ENCODE results near the gene SLC25A45. TPM values are rescaled to one million over a fixed set of nuclear protein-coding genes. Genes with fewer than 3 reads are reported as not detected.

Gene SLC25A45
- total RNA-seq, 1 donor from 2014 or later: 5.3 TPM

DNA sequence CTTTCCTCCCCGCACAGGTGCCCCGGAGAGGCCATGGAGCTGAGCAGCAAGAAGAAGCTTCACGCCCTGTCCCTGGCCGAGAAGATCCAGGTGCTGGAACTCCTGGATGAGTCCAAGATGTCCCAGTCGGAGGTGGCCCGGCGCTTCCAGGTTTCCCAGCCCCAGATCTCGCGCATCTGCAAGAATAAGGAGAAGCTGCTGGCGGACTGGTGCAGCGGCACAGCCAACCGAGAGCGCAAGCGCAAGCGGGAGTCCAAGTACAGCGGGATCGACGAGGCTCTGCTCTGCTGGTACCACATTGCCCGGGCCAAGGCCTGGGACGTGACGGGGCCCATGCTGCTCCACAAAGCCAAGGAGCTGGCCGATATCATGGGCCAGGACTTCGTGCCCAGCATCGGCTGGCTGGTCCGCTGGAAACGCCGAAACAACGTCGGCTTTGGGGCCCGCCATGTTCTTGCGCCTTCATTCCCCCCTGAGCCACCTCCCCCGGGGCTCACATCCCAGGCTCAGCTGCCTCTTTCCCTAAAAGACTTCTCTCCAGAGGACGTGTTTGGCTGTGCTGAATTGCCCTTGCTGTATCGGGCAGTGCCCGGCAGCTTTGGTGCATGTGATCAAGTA, 26.6 kb downstream of the SLC25A45 start:
- DNase-seq (ENCODE audit: low spot score, unreplicated experiment): no peak
- H3K27ac Mint-ChIP-seq: peak overlapping the region; percentile 26
- H3K27me3 Mint-ChIP-seq: no peaks in the 10 kb centered on the region
- H3K36me3 Mint-ChIP-seq (ENCODE audit: insufficient read depth): peaks cover 6% of the 10 kb centered on the region
- H3K4me1 Mint-ChIP-seq (ENCODE audit: low read depth): peaks cover 21% of the 10 kb centered on the region
- TF ChIP-seq, protein P1, sequence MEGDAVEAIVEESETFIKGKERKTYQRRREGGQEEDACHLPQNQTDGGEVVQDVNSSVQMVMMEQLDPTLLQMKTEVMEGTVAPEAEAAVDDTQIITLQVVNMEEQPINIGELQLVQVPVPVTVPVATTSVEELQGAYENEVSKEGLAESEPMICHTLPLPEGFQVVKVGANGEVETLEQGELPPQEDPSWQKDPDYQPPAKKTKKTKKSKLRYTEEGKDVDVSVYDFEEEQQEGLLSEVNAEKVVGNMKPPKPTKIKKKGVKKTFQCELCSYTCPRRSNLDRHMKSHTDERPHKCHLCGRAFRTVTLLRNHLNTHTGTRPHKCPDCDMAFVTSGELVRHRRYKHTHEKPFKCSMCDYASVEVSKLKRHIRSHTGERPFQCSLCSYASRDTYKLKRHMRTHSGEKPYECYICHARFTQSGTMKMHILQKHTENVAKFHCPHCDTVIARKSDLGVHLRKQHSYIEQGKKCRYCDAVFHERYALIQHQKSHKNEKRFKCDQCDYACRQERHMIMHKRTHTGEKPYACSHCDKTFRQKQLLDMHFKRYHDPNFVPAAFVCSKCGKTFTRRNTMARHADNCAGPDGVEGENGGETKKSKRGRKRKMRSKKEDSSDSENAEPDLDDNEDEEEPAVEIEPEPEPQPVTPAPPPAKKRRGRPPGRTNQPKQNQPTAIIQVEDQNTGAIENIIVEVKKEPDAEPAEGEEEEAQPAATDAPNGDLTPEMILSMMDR (IDR thresholded peaks at IDR 0.05; ENCODE audit: unreplicated experiment): no peak
- H3K9me3 Mint-ChIP-seq (ENCODE audit: low read depth): no peaks in the 10 kb centered on the region
- peak overlapping the region; percentile 87 for H3K4me3 Mint-ChIP-seq (ENCODE audit: low read depth)

DNA sequence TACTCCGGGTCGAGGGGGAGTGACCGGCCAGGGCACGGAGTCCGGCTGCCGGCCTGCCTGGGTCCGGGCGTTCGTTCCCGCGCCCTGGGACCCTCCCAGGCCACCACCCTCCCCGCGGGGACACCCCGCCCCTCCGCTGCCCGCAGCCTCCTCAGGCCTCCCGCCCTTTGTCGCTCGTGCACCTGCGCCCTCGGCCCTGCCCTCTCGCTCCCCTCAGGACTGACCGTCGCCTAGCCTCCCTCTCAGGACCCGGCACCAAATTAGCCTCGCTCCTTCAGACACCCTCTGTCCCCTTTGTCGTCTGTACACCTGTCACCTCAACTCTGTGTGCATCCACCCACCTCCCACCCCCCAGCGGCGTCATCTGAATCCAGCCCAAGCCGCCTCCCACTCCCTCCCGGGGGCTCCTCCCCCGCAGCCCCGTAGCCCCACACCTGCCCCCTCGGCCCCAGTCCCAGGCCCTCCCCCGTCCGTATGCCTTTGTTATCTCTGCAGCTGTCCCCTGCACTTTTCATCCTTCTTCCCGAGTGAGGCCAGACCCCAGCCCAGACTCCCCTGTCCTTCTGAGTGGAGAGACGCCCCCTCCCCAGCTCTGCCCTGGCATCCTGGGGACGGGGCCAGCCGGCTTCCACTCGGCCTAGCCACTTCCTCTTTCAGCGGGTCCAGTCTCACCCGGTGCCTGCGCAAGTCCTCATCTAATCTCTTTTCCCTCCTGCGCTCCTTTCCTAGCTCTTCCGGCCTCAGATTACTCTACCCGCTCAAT, 27.3 kb downstream of the SLC25A45 start:
- Mint-ChIP-seq H3K9me3 (ENCODE audit: low read depth) (no peaks in the 10 kb centered on the region), H3K36me3 (ENCODE audit: insufficient read depth) (peaks cover 6% of the 10 kb centered on the region), H3K27ac (peak overlapping the region; percentile 93), H3K4me1 (ENCODE audit: low read depth) (peaks cover 21% of the 10 kb centered on the region), H3K27me3 (no peaks in the 10 kb centered on the region), H3K4me3 (ENCODE audit: low read depth) (peak overlapping the region; percentile 87)
- no peak for DNase-seq (ENCODE audit: low spot score, unreplicated experiment)
- TF ChIP-seq, protein P1 (IDR thresholded peaks at IDR 0.05; ENCODE audit: unreplicated experiment): no peak

DNA sequence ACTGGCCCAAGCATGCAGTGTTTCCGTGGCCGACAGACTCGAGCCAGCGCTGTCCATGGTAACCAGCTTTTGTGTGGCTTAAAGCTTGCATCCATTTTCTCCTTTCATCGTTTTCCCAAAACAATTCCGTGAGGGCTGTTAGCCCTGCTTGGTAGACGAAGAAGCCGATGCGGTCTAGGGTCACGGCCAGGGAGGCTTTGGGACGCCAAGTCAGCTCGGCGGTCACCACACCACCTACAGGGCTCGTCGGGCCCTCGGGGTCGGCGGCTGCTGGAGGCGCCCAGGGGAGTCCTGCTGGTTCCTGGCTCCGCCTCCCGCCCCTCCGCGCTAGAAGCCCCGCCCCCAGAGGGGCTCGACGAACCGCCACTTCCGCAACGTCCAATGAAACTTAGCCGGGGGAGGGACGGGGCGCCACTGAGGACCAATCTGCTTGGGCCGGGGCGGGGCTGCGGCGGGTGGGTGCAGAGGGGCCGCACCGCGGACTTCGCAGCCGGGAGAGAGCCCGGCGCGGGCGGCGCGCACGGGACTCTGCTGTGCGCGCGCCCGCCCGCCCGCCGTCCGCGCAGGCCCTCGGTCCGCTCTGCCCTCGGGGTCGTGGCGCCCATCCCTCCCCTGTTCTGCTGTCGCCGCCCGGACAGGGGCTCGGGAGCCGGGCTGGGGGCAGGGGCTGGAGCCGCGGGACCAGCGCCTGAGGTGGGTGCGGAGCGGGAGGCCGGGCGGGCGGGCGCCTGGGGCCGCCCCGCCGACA, 28.0 kb downstream of the SLC25A45 start, which contains the start of gene TIGD3:
TSS of gene TIGD3 (plus strand) at position 487 of the 748 bp plus-strand sequence. CDS start 1,058 bp downstream, outside the sequence.
- peak within 1 kb of the TSS; percentile 93 for H3K27ac Mint-ChIP-seq
- no peaks in the 10 kb centered on the region for H3K27me3 Mint-ChIP-seq
- H3K4me3 Mint-ChIP-seq (ENCODE audit: low read depth): peak within 1 kb of the TSS; percentile 87
- peaks cover 17% of the 10 kb centered on the region for H3K4me1 Mint-ChIP-seq (ENCODE audit: low read depth)
- DNase-seq (ENCODE audit: low spot score, unreplicated experiment): peak; percentile 98
- peaks cover 6% of the 10 kb centered on the region for H3K36me3 Mint-ChIP-seq (ENCODE audit: insufficient read depth)
- H3K9me3 Mint-ChIP-seq (ENCODE audit: low read depth): no peaks in the 10 kb centered on the region
- TF ChIP-seq, protein P1 (IDR thresholded peaks at IDR 0.05; ENCODE audit: unreplicated experiment): no peak

DNA sequence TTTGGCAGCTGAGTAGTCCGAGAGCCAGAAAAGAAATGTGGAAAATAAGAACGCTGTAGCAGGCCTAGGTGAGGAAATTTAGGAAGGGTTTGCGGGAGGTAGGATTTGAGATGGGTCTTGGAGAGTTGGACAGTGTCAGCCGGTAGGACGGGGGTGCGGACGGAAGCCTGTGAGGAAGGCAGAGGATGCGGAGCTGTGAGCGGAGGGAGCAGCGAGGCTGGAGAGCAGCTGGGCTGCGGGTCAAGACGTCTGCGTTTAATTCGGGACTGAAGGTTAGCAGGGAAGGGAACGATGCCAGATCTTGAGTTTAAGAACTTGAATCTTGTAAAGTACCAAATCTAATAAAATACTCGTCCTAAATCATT, 28.6 kb downstream of the SLC25A45 start:
- H3K4me3 Mint-ChIP-seq (ENCODE audit: low read depth): peak overlapping the region; percentile 72
- H3K4me1 Mint-ChIP-seq (ENCODE audit: low read depth): peaks cover 17% of the 10 kb centered on the region
- DNase-seq (ENCODE audit: low spot score, unreplicated experiment): no peak
- H3K9me3 Mint-ChIP-seq (ENCODE audit: low read depth): no peaks in the 10 kb centered on the region
- H3K27ac Mint-ChIP-seq: peak overlapping the region; percentile 50
- no peaks in the 10 kb centered on the region for H3K27me3 Mint-ChIP-seq
- TF ChIP-seq, protein P1 (IDR thresholded peaks at IDR 0.05; ENCODE audit: unreplicated experiment): no peak
- H3K36me3 Mint-ChIP-seq (ENCODE audit: insufficient read depth): peaks cover 10% of the 10 kb centered on the region

DNA sequence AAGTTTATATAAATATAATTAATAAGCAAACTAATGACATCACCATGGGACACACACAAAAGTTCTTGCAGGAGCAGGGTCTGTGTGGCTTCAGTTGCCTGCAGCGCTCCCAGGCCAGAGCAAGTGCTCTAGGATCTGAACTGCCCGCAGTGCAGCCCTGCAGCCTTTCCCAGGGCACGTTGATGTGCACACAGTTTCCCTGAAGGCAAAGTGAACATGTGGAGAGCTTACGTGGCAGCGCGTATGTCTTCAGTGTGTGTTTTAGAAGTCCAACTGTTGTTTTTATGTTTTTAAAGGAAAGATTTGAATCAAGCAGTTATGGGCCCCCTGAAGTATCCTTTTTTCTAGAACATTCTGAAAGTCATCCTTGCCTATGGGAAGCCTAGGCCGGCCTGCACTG, 29.1 kb downstream of the SLC25A45 start:
- H3K27ac Mint-ChIP-seq: no peak overlapping the region
- no peaks in the 10 kb centered on the region for H3K9me3 Mint-ChIP-seq (ENCODE audit: low read depth)
- H3K4me1 Mint-ChIP-seq (ENCODE audit: low read depth): peaks cover 17% of the 10 kb centered on the region
- H3K4me3 Mint-ChIP-seq (ENCODE audit: low read depth): peak overlapping the region; percentile 72
- H3K36me3 Mint-ChIP-seq (ENCODE audit: insufficient read depth): peaks cover 14% of the 10 kb centered on the region
- H3K27me3 Mint-ChIP-seq: no peaks in the 10 kb centered on the region
- TF ChIP-seq, protein P1 (IDR thresholded peaks at IDR 0.05; ENCODE audit: unreplicated experiment): no peak
- no peak for DNase-seq (ENCODE audit: low spot score, unreplicated experiment)
